Gastrocnemius medialis (tissue), 4 donors: ENCODE results near the gene GARIN5A.

Source experiments
- CTCF ChIP-seq, 5 experiments: fragments of 450-650 bp in 3 of 5; fragments of 200-600 bp in 2 of 5; sonication (generic) in 2 of 5; IDR thresholded peaks in 4 of 5; conservative IDR thresholded peaks in 1 of 5; 1 replicate in 4 of 5; 2 replicates in 1 of 5; pipeline ENCODE4 v1.5.1; 2016 to 2019; ENCODE audit warnings: antibody characterized with exemption in 5 of 5, mild to moderate bottlenecking in 3 of 5, moderate library complexity in 3 of 5
- POLR2A ChIP-seq, 2 donors: fragments of 450-650 bp; IDR thresholded peaks; one replicate each; pipeline ENCODE4 v1.6.1; 2017; ENCODE audit warnings: antibody characterized with exemption in 2 of 2, mild to moderate bottlenecking in 2 of 2, moderate library complexity in 2 of 2

- TF ChIP-seq CTCF (IDR thresholded peaks at IDR 0.05 in 4 of 5, conservative IDR thresholded peaks at IDR 0.05 in 1 of 5) (no peak), POLR2A (IDR thresholded peaks at IDR 0.05) (no peak)
These were observed 35.7 kb upstream of the GARIN5A start for GRCh38 chr19:50512112-50512998.
